Neural cell (in vitro differentiated cells): ENCODE data around the gene RIPOR1. TPM values are rescaled to one million over a fixed set of nuclear protein-coding genes. Genes with fewer than 3 reads are reported as not detected.
"Not testable (repeated sequence)": the region's sequence is repeated elsewhere in the genome, so short reads cannot be mapped to it uniquely, and the experiment has no call there.

Source experiments
- H2AFZ ChIP-seq: fragments of 200-600, 300-800 bp; sonication (generic), shearing (Covaris generic); 2 replicates; pipeline ENCODE4 v1.6.0; 2014; ENCODE audit warnings: low read depth, mild to moderate bottlenecking, antibody characterized with exemption, low read length, moderate library complexity
- H3F3A ChIP-seq: fragments of 200-600 bp; shearing (Covaris generic); 2 replicates; pipeline ENCODE4 v1.6.1; 2016; ENCODE audit warnings: mild to moderate bottlenecking, moderate library complexity, mixed read lengths, antibody characterized with exemption, low read length; ENCODE audit not compliant: insufficient read depth, poor library complexity, severe bottlenecking
- H3K27ac ChIP-seq: fragments of 200-600, 300-800 bp; sonication (generic), shearing (Covaris generic); 2 replicates; pipeline ENCODE4 v1.5.1; 2014; ENCODE audit warnings: mild to moderate bottlenecking, low read length, moderate library complexity
- H3K27me3 ChIP-seq: fragments of 300-800, 200-600 bp; sonication (generic), shearing (Covaris generic); 2 replicates; pipeline ENCODE4 v1.6.0; 2014; ENCODE audit warnings: mild to moderate bottlenecking, low read depth, low read length, moderate library complexity; ENCODE audit not compliant: insufficient read depth
- H3K36me3 ChIP-seq: fragments of 300-800, 200-600 bp; sonication (generic), shearing (Covaris generic); 2 replicates; pipeline ENCODE4 v1.5.1; 2014; ENCODE audit warnings: mild to moderate bottlenecking, antibody characterized with exemption, low read length, moderate library complexity; ENCODE audit not compliant: insufficient read depth
- H3K4me2 ChIP-seq: fragments of 300-800, 200-600 bp; sonication (generic), shearing (Covaris generic); 2 replicates; pipeline ENCODE4 v1.6.0; 2014; ENCODE audit warnings: mild to moderate bottlenecking, low read length
- H3K4me3 ChIP-seq: fragments of 300-800, 200-600 bp; sonication (generic), shearing (Covaris generic); 2 replicates; pipeline ENCODE4 v1.5.1; 2014; ENCODE audit warnings: mild to moderate bottlenecking, low read length, moderate library complexity
- H3K79me2 ChIP-seq: fragments of 200-600 bp; shearing (Covaris generic); replicated peaks from 2 replicates; pipeline ENCODE4 v1.6.0; 2014; ENCODE audit warnings: mild to moderate bottlenecking, low read length, moderate library complexity; ENCODE audit not compliant: insufficient read depth
- H3K9ac ChIP-seq: fragments of 300-800, 200-600 bp; sonication (generic), shearing (Covaris generic); 2 replicates; pipeline ENCODE4 v1.6.1; 2016; ENCODE audit warnings: mild to moderate bottlenecking, low read length, mixed read lengths
- H3K9me2 ChIP-seq: fragments of 200-600 bp; shearing (Covaris generic); 2 replicates; pipeline ENCODE4 v1.6.1; 2016; ENCODE audit warnings: mild to moderate bottlenecking, low read length, mixed read lengths; ENCODE audit not compliant: insufficient read depth
- H3K9me3 ChIP-seq: fragments of 200-600, 300-800 bp; sonication (generic), shearing (Covaris generic); 2 replicates; pipeline ENCODE4 v1.6.1; 2016; ENCODE audit warnings: mild to moderate bottlenecking, mixed run types, low read length, moderate library complexity, mixed read lengths
- H4K20me1 ChIP-seq: fragments of 200-600 bp; shearing (Covaris generic); 2 replicates; pipeline ENCODE4 v1.6.1; 2016; ENCODE audit warnings: mild to moderate bottlenecking, mixed run types; ENCODE audit not compliant: insufficient read depth
- EP300 ChIP-seq: fragments of 450-650 bp; conservative IDR thresholded peaks from 2 replicates; pipeline ENCODE4 v1.6.1; 2014; ENCODE audit warnings: antibody characterized with exemption, mild to moderate bottlenecking, moderate library complexity; ENCODE audit not compliant: poor library complexity, severe bottlenecking
- EZH2 ChIP-seq: fragments of 200-600, 300-800 bp; shearing (Covaris generic), sonication (generic); IDR thresholded peaks from 2 replicates; pipeline ENCODE4 v1.6.1; 2014; ENCODE audit warnings: antibody characterized with exemption, low read length, borderline replicate concordance, mild to moderate bottlenecking; ENCODE audit not compliant: insufficient read depth, poor library complexity, severe bottlenecking
- MXI1 ChIP-seq: fragments of 450-650 bp; conservative IDR thresholded peaks from 2 replicates; pipeline ENCODE4 v1.6.1; 2014; ENCODE audit warnings: antibody characterized with exemption, mild to moderate bottlenecking; ENCODE audit not compliant: poor library complexity, severe bottlenecking
- POLR2AphosphoS5 ChIP-seq: IDR thresholded peaks from 2 replicates; pipeline ENCODE4 v1.6.1; 2012
- RAD21 ChIP-seq: fragments of 450-650 bp; conservative IDR thresholded peaks from 2 replicates; pipeline ENCODE4 v1.6.1; 2014; ENCODE audit warnings: antibody characterized with exemption, mild to moderate bottlenecking, moderate library complexity
- SMC3 ChIP-seq: fragments of 450-650 bp; conservative IDR thresholded peaks from 2 replicates; pipeline ENCODE4 v1.6.1; 2014; ENCODE audit warnings: antibody characterized with exemption, mild to moderate bottlenecking, moderate library complexity; ENCODE audit not compliant: poor library complexity
- TAF1 ChIP-seq: IDR thresholded peaks from 2 replicates; pipeline ENCODE4 v1.6.1; 2012; ENCODE audit warnings: low read depth
- polyA plus RNA-seq: library from polyadenylated mRNA; depleted of rRNA; stranded (reverse); fragments of >200 nt; gene quantifications from 2 replicates; pipeline ENCODE4 v1.2.3, GENCODE V29; 2014
- TF ChIP-seq, protein P1 (sequence below): fragments of 450-650 bp; IDR thresholded peaks from 2 replicates; pipeline ENCODE4 v1.5.1; 2014; ENCODE audit warnings: antibody characterized with exemption, mild to moderate bottlenecking, moderate library complexity; ENCODE audit not compliant: poor library complexity, severe bottlenecking
- TF ChIP-seq, protein P2 (sequence below): IDR thresholded peaks from 2 replicates; pipeline ENCODE4 v1.6.1; 2012; ENCODE audit warnings: borderline replicate concordance

RIPOR1 gene
- polyA plus RNA-seq, 1 donor from 2014 or later = 13.2 TPM

DNA sequence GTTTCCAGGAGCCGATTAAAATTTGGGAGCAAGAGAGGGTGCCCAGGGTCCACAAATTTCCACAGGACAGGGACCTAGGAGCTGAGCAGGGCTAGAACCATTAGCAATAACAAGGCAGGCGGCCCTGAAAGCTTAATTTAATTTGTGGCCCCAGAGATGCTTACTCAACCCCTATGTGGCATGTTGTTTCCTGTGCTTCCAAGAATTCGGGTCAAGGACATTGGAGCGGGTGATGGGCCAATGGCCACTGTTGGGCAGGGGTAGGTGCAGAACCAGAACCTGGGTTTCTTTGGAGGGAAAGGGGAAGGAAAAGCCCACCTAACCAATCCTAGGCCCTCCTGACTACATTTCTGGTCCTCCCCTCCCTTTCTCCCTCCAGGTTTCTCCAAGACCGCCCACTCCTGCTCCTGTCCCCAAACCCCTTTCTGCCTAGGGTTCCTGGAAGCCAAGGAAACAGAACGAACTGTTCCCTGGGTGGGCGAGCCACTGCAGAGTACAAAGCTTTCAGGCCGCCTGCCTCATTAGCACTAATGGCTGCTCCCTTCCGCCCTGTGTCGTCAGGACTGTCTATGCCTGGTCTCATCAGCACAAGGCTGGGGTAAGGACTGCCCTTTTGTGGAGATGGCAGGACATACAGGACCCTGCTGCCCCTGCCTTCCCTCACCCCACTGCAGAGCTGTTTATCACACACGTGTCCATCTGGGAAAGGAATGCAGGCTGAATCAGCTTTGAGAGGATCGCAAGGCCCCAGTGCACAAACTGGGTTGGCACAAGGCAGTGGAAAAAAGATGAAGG is 44.7 kb upstream of the RIPOR1 start:
- TF ChIP-seq MXI1 = no peak
- TF ChIP-seq, protein P1, sequence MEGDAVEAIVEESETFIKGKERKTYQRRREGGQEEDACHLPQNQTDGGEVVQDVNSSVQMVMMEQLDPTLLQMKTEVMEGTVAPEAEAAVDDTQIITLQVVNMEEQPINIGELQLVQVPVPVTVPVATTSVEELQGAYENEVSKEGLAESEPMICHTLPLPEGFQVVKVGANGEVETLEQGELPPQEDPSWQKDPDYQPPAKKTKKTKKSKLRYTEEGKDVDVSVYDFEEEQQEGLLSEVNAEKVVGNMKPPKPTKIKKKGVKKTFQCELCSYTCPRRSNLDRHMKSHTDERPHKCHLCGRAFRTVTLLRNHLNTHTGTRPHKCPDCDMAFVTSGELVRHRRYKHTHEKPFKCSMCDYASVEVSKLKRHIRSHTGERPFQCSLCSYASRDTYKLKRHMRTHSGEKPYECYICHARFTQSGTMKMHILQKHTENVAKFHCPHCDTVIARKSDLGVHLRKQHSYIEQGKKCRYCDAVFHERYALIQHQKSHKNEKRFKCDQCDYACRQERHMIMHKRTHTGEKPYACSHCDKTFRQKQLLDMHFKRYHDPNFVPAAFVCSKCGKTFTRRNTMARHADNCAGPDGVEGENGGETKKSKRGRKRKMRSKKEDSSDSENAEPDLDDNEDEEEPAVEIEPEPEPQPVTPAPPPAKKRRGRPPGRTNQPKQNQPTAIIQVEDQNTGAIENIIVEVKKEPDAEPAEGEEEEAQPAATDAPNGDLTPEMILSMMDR = no peak
- no peak for TF ChIP-seq POLR2AphosphoS5
- no peak for TF ChIP-seq RAD21
- no peak for TF ChIP-seq SMC3
- no peak for TF ChIP-seq EZH2
- TF ChIP-seq, protein P2, sequence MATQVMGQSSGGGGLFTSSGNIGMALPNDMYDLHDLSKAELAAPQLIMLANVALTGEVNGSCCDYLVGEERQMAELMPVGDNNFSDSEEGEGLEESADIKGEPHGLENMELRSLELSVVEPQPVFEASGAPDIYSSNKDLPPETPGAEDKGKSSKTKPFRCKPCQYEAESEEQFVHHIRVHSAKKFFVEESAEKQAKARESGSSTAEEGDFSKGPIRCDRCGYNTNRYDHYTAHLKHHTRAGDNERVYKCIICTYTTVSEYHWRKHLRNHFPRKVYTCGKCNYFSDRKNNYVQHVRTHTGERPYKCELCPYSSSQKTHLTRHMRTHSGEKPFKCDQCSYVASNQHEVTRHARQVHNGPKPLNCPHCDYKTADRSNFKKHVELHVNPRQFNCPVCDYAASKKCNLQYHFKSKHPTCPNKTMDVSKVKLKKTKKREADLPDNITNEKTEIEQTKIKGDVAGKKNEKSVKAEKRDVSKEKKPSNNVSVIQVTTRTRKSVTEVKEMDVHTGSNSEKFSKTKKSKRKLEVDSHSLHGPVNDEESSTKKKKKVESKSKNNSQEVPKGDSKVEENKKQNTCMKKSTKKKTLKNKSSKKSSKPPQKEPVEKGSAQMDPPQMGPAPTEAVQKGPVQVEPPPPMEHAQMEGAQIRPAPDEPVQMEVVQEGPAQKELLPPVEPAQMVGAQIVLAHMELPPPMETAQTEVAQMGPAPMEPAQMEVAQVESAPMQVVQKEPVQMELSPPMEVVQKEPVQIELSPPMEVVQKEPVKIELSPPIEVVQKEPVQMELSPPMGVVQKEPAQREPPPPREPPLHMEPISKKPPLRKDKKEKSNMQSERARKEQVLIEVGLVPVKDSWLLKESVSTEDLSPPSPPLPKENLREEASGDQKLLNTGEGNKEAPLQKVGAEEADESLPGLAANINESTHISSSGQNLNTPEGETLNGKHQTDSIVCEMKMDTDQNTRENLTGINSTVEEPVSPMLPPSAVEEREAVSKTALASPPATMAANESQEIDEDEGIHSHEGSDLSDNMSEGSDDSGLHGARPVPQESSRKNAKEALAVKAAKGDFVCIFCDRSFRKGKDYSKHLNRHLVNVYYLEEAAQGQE = no peak
- TF ChIP-seq TAF1 = no peak
- no peak for TF ChIP-seq EP300
- Histone ChIP-seq H3F3A (no peaks in the 10 kb centered on the region), H3K4me3 (no peak overlapping the region), H2AFZ (no peak overlapping the region), H4K20me1 (no peaks in the 10 kb centered on the region), H3K27me3 (no peaks in the 10 kb centered on the region), H3K9me3 (no peaks in the 10 kb centered on the region), H3K79me2 (peaks cover 20% of the 10 kb centered on the region), H3K9ac (no peak overlapping the region), H3K4me2 (no peak overlapping the region), H3K36me3 (no peaks in the 10 kb centered on the region), H3K27ac (no peak overlapping the region), H3K9me2 (no peaks in the 10 kb centered on the region)

DNA sequence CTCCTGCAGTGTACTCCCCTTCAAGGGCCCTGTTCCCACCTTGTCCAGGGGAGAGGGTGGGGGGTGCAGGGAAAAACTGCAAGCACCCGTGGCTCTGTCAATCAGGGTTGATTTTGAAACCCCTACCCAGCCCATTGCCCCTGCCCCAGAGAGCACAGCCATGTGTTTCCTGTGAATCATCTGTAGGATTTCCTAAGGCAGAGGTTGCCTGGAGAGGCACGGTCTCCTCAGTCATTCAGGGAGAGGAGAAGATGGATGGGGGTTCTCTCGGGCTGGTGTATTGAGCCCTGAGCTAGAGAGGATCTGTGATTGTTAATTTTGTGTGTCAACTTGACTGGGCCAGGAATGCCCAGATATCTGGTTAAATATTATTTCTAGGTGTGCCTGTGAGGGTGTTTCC is 41.8 kb upstream of the RIPOR1 start:
- no peaks in the 10 kb centered on the region for H3K79me2 ChIP-seq
- H3K4me2 ChIP-seq = no peak overlapping the region
- H3K27me3 ChIP-seq = no peaks in the 10 kb centered on the region
- H4K20me1 ChIP-seq = no peaks in the 10 kb centered on the region
- no peak overlapping the region for H3K27ac ChIP-seq
- no peak overlapping the region for H3K9ac ChIP-seq
- H3F3A ChIP-seq = no peaks in the 10 kb centered on the region
- TF ChIP-seq POLR2AphosphoS5 (no peak), EZH2 (no peak), SMC3 (no peak), EP300 (no peak), RAD21 (no peak), TAF1 (no peak), MXI1 (no peak)
- TF ChIP-seq, protein P1 = no peak
- TF ChIP-seq, protein P2 = no peak
- no peaks in the 10 kb centered on the region for H3K9me3 ChIP-seq
- H3K4me3 ChIP-seq = no peak overlapping the region
- no peaks in the 10 kb centered on the region for H3K36me3 ChIP-seq
- H2AFZ ChIP-seq = no peak overlapping the region
- H3K9me2 ChIP-seq = no peaks in the 10 kb centered on the region

DNA sequence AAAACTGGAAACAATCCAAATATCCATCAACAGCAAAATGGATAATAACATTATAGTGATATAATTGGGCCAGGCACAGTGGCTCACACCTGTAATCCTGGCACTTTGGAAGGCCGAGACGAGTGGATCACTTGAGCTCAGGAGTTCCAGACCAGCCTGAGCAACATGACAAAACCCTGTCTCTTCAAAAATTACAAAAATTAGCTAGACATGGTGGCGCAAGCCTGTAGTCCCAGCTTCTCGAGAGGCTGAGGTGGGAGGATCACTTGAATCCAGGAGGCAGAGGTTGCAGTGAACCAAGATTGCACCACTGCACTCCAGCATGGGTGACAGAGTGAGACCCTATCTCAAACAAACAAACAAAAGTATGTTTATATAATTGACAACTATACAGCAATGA is 41.1 kb upstream of the RIPOR1 start:
- not testable (repeated sequence) for H3K4me2 ChIP-seq, H3F3A ChIP-seq, H3K36me3 ChIP-seq, H3K79me2 ChIP-seq, H3K27me3 ChIP-seq, H3K27ac ChIP-seq, H2AFZ ChIP-seq, H3K4me3 ChIP-seq, H4K20me1 ChIP-seq, H3K9me2 ChIP-seq, H3K9ac ChIP-seq, H3K9me3 ChIP-seq
